Activated CD4-positive, alpha-beta T cell treated with anti-CD3 and anti-CD28 coated beads, Interleukin-2, Interleukin-6, amounts not matched to agents 100 ng/mL and 50 ng/mL, durations not matched to agents 16 hours and 8 hours (primary cell): ENCODE data around the gene SLC10A1.

ENCODE experiments used
- DNase-seq: peaks from one replicate; pipeline ENCODE4 v3.0.0-alpha.2; 2020

Gene SLC10A1

DNA sequence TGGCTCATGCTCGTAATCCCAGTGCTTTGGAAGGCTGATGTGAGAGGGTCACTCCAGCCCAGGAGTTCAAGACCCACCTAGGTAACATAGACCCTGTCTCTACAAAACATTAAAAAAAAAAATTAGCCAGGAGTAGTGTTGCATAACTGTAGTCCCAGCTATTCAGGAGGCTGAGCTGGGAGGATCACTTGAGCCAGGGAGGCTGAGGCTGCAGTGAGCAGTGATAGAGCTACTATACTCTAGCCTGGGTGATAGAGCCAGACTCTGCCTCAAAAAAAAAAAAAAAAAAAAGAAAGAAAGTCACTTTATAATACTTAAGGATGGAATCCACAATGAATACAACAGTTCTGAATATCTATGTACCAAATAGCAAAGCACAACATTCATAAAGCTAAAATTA is 10.2 kb upstream of the SLC10A1 start:
- DNase-seq = no peak

DNA sequence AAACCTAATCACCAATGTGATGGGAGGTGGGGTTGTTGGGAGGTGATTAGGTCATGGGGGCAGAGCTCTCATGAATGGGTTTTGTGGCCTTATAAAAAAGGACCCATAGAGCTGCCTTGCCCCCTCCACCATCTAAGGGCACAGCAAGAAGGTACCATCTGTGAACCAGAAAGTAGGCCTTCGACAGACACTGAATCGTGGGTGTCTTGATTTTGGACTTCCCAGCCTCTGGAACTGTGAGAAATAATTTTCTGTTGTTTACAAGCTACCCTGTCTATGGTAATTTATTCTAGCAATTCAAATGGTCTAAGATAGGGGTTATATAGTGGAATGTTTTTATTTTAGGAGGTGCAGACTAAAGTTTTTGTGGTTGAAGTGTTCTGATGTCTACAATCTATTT is 7.9 kb upstream of the SLC10A1 start:
- no peak for DNase-seq

DNA sequence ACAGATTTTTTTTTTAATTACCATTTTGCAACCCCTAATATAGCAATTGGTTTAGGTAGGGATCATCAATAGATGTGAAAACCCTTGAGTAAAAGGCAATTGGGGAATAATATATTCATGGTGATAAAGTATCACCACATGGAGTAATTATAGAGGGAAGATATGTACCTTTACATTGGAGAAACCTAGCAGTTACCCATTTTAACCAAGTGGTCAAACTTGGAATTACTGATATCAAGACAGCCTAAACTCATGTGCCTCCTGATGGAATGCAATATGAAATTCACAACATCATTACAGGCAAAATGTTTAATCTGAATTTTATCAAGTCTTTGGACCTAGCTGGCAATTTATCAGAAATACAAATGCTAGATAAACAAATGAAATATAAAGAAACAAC is 6.7 kb upstream of the SLC10A1 start:
- DNase-seq = no peak

DNA sequence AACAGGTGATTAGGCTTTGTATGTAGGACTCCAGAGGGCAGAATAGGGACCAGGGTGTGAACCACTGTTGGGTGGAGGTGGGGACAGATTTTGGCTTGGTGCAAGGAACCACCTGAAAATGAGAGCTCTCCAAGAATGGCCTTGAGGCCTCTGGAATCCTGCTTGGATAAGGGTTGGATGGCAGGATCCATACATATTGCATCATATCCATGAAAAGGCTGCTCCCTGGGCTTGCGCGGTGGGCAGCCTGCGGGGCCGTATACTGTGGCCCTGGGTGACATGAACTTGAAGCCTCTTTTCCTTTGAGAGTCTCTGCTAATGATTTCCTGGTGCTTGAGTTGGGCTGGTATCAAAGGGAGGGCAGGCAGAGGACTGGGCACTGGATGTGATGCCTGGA is 1.3 kb upstream of the SLC10A1 start:
- no peak for DNase-seq

DNA sequence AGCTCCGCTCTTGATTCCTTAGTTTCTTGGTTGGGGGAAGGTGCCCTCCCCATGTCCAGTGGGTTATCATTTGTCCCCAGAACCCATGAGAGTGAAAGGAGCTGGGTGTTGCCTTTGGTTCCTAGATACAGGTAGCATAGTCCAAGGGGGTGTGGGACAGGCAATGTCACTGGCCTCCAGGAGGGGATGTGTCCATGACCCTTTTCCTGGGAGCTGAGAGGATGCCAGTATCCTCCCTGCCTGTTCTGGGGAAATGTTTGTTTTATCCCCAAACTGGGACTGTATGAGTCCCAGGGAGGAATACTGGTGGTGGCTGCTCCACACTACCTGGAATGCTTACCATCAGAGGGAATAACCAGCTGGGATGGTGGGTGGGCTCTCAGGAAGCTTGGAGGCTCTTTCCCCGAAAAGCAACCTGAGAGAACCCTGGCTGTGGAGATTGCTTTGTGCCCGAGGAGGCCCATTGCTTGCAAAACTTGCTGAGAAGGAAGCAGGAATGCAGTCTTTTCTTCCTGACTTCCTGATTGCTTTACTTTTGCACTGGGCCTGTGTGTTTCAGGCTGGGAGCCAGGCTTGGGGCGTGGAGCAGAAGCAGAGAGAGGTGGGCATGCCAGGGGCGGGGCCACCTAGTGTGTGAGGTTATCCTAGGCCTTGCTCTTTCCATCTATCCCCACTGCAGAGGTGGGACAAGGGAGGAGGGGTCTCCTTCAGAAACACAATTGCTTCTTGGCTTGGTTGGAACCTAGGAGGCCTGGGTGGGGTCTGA is 715 bp upstream of the SLC10A1 start:
- no peak for DNase-seq

DNA sequence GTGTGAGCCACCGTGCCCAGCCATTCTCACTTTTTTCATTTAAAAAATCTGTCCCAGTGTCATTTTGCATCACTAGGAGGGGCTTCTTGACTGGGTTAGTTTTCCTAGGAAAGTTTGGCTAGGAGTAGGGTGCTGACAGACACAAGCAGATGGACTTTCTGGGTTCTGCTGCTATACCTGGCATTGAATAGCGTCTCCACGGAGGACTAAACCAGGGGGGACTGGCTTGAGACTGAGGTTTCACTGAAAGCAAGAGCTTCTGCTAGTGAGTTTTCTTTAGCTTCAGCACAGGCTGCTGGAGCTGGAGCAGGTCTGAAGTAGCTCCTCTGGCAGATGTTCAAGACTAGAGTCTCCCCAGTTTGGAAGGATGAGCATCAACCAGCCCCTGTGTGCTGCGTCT is 1.4 kb downstream of the SLC10A1 start:
- DNase-seq = no peak

DNA sequence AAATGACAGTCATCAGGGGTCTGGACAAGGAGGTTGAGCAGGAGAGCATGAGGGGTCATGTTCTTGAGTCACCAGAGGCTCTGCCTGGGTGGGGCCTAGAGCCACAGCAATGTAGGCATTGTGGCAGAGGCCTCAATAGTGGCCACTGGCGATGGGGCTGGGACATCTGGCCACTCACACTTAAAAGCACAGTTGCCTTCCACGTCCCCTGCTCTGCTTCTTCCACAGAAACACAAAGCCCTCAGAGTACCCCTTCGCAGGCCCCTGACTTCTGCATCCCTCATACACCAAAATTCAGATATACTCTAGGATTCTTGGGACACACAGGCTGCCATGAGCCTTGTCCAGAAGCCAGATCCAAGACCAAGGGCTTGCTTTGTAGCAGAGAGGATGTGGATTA is 2.2 kb downstream of the SLC10A1 start:
- no peak for DNase-seq

DNA sequence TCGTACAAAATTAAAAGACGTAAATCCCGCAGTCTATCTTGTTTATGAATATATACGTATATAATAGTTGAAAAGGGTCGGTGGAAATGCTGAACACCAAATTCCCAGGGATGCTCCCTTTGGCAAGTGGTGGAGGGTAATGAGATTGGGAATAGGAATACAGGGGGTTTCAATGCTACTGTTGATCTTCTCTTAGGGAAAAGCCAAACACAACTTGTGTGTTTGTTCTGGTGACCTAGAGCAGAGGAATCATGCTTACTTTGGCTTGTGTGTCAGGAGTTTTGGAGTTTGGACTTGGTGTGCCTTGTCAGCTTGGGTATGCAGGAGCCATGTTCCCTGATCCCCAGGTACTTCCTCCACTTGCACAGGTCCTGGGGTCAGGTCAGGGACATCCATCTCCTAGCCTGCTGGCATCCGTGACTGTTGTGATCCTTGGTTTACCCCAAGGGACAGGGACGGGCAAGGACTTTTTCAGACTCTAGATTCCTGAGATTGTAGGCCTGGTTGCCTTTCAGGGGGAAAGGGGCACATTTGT is 4.1 kb downstream of the SLC10A1 start:
- no peak for DNase-seq

DNA sequence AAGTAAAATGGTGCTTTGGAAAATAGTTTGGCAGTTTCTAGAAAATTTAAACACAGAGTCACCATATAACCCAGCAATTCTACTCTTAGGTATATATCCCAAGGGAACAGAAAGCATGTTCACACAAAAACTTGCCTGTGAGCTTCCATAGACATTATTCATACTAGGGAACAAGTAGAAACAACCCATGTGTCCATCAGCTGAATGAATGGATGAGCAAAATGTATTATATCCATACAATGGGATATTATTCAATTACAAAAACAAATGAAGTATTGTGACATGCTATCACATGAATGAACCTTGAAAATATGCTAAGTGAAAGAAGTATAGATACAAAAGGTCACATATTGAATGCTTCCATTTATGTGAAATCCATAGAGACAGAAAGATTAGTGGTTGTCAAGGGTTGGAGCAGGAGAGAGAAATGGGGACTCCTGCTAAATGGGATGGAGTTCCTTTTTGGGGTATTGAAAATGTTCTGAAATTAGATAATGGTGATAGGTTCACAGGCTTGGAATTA is 7.9 kb downstream of the SLC10A1 start:
- no peak for DNase-seq

DNA sequence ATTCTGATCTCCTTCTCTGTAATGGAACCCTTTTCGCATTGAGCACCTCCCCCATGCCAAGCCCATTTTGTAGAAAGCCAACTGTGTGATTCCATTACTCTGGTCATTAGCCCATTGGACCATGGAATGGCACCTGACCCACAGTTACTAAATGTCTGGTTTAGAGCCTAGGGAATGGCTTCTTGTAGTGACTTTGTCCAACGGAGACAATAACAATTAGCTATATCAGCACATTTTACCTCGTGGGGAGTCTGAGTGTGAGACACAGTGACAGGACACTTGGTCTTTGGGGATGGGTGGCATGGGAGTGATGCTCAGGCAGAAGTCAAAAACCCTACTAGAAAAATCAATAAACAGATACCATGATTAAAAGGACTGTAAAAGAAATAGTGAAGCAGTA is 10.4 kb downstream of the SLC10A1 start:
- DNase-seq = no peak

DNA sequence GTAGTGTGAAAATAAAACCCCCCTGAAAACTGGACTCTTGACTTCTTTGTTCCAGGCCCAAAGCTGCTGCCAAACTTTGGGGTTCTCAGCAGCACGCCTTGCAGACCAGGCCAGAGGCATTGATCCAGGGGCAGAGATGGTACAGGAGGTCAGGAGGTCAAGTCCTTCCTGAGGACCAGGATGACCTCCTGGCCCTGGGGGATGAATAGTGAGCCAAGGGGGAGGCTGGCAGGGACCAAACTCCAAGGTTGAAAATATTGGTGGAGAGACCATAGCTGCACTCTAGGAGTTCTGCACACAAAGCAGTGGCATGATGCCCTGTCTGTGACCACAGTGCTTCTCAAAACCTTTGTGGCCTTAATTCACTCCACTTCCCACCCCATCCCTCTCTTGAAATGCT is 12.1 kb downstream of the SLC10A1 start:
- DNase-seq = no peak

DNA sequence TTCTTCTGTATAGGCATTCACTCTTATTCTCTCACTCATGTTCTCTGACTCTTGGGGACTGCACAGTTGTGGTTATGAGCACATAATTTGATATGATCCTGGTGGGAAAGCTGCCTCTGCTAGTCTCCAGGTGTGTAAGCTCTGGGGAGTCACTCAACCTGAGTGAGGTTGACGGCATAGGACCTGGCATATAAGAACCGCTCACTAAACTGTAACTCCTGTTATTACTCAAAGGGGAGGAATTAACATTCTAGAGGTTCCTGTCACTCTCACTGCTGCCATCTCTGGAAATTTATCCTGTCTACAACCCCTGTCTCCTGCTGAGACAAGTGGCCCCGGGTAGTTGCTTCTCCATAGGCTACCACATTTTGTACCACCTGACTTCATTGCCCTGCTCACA is 16.1 kb downstream of the SLC10A1 start:
- peak; percentile 14 for DNase-seq

DNA sequence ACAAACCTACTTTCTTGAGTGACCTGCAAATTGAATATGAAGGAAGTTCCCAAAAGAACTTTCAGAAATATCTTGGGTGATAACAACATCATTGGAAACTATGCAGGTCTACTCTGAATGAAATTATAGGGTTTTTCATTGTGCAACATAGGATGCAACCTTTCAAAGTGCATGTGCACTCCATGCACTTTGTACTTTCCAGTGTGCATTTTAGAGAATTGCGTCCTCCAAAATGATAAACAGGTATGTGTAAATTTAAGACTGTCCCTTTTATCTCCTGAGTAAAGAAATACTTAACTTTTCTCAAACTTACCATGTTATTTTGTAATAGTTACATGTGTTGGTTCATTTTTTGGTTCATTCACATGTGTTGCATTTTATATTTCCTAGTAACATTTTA is 16.9 kb downstream of the SLC10A1 start:
- DNase-seq = no peak

DNA sequence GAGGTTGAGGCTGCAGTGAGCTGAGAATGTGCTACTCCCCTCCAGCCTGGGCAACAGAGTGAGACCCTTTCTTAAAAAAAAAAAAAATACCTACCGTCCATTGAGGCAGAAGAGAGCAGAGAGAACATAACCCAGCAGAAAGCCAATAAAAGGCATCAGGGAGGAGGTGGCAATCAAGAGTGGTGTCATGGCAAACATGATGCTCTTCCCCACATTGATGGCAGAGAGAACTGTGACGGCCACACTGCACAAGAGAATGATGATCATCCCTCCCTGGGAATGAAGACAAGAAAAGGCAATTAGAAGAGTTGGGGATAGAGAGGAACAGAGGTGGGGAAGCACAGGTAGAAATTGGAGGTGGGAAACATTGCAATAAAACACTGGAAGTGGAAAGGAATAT is 18.0 kb downstream of the SLC10A1 start:
- DNase-seq = no peak

DNA sequence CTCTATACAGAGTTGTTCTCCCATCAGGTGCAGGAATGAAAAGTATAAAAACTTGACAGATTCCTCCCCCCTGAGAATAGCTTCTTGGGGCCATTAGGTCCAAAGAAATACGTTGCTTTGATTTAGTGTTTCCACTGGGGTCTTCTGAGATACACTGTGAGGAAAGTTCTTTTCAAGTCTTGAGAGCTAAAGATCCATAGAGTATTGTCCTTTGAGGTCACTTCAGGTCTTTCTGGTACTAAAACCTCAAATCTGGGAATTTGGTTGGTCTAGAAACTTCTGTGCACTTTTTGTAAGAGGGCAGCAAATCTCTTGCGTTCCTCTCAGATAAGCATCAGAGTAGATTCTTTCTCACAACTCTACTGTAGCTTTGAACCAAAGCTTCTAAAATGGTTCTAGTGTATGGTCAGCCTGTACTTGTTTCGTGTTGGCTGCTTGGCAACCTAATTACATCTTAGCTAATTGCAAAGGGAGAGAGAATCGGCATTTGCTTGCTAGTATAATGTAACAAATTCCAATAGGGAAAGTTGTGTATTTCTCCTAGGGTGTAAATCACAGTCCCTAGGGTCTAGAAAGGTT is 20.1 kb downstream of the SLC10A1 start:
- DNase-seq = no peak

DNA sequence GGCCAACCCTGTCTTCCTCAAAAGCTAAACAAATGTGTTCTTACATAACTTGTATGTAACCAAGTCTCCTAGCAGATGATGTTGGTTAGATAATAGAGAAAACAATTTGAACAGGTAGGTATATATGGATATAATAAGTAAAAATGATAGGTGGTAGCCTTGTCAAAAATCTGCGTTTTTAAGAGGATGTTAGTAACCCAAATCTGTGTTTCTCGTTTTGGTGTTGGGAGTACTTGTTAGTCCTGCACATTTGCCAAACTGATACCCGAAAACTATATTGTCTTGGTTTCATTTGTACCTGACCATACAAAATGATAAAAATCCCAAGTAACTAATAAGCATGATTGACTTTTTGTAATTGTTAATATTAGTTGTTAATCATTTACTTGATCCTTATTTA is 22.0 kb downstream of the SLC10A1 start:
- DNase-seq = no peak

DNA sequence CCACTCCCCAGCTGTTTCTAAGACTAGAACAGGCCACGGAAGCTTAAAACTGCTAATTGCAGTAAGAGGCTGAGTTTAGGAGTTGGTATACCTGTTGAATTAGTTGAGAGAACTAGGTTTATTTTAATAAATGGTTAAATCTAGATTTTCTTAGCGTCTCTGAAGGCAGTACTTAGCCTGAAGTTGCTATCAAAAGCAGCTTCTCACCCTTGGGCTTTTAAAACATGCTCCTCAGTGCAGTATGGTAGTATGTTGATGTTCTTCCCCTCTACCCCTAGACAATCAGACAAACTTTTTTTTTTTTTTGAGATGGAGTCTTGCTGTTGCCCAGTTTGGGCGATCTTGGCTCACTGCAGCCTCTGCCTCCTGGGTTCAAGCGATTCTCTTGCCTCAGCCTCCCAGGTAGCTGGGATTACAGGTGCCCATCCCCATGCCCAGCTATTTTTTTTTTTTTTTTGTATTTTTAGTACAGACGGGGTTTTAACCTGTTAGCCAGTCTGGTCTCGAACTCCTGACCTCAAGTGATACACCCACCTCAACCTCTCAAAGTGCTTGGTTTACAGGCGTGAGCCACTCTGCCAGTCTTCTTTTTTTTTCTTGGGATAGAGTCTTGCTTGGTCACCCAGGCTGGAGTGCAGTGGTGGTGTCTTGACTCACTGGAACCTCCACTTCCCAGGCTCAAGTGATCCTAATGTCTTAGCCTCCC is 23.3 kb downstream of the SLC10A1 start:
- DNase-seq = no peak

DNA sequence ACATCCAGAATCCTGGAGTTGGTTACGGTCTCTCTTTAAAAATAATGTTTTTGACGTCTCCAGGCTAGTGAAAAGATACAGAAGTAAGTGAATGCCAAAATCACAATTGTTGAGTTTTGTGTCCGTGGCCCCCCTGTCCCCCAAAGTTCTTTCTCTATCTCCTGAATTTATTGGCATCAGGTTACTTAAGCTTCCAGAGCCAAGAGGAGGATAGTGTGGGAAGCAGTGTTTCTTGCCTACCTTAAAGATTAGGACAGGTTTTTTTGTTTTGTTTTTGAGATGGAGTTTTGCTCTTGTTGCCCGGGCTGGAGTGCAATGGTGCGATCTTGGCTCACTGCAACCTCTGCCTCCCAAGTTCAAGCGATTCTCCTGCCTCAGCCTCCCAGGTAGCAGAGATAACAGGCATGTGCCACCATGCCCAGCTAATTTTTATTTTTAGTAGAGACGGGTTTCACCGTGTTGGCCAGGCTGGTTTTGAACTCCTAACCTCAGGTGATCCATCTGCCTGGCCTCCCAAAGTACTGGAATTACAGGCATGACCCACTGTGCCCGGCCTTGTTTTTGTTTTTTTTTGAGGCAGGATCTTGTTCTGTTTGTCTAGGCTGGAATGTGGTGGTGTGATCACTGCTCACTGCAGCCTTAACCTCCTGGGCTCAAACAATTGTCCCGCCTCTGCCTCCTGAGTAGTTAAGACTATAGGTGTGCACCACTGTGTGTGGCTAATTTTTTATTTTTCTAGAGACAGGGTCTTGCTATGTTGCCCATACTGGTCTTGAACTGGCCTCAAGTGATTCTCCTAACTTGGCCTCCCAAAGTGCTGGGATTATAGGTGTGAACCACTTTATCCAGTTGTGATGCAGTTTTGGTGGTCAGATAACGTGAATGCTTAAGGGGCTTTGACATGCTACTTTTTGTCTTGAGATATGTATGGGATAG is 24.7 kb downstream of the SLC10A1 start:
- DNase-seq = no peak

DNA sequence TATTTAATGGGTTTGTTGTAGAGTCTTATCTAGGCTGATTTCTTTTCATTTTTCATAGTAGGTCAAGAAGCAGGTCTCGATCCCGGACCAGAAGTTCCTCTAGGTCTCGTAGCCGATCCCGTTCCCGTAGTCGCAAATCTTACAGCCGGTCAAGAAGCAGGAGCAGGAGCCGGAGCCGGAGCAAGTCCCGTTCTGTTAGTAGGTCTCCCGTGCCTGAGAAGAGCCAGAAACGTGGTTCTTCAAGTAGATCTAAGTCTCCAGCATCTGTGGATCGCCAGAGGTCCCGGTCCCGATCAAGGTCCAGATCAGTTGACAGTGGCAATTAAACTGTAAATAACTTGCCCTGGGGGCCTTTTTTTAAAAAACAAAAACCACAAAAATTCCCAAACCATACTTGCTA is 25.9 kb downstream of the SLC10A1 start:
- no peak for DNase-seq

DNA sequence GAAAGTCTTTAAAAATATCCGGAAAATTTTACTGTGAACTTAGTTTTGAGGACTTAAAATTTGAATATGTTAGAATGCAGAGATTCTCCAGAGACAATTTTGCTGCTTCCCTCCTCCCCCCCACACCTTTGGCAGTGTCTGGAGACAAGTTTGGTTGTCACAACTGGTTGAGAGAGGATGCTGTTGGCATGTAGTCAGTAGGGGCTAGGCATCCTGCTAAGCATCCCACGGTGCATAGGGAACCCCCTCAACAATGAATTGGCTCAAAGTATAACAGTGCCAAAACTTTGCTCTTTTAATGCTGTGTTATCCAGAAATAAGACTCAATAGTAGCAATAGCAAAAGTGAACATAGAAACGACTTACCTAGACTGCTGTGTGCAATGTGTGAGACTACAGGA is 26.5 kb downstream of the SLC10A1 start:
- no peak for DNase-seq

DNA sequence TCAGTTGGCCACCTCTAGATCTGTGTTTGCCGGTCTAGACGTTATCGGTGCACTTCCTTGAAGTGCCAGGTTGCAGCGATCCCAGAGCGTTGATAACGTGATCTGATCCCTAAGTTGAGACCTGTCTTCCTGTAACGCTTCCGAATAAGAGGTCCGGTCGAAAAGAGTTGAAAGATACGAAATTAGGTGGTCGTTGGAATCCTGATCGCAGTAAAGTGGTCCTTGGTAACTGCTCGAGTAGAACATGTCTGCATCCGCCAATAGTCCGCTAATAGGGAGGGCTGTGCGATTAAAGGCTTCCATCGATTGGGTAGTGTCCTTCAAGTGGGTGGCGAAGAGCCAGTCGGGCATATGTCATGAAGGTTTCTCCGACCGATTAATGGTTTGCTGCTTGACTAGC is 27.4 kb downstream of the SLC10A1 start:
- DNase-seq = no peak

DNA sequence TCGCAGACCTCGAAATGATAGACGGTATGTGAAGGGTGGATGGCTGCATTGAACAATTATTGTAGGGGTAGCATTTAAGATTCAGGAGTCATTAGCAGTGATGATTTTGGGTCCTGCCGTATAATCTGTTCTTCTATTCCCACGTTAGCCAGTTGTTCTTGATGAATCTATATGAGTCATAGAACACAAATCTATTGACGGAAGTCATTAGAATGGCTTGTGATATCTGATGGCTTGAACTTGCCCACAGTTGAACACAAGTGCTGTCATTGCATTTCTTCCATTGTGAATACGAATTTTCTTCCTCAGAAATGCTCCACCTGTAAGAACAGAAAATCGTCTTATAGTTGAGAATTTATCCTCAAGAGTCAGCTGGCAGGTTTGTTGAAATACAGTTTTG is 28.2 kb downstream of the SLC10A1 start:
- DNase-seq = no peak
